Measurements from ENCODE around the gene ZYG11A.

The ZYG11A gene

GRCh38 chr1:52880206-52880605 lies 37.6 kb downstream of the ZYG11A start:
- DNase-seq, result no peak

GRCh38 chr1:52887483-52887882 lies 44.9 kb downstream of the ZYG11A start:
- DNase-seq, result no peak

DNA sequence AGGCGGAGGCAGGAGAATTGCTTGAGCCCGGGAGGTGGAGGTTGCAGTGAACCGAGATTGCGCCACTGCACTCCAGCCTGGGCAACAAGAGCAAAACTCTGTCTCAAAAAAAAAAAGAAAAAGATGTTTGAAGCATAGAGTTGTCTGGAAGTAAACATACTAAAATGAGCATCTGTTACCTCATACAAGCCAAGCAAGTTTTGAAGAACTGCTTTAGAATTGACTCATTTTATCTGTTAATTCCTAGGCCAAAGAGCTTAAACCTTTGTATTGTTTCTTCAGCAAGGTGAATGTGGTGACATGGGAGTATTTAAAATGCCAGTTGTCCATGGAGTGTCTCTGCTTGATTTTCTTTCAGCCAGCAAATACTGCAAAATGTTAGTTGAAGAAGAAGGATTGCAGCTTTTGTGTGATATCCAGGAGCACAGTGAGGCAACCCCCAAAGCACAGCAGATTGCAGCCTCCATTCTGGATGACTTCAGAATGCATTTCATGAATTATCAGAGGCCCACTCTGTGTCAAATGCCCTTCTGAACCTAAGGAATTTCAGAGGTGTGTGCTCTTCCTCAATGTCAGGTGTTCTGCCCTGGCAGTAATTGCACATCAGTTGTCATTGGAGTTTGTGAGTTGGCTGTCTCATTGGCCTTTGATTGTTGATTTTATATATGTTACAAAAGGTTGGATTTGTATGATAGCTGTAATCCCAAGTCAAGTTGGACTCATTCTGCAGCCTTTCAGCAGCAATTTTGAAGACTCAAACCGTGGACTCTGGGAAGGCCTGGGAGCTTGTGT lies 50.1 kb downstream of the ZYG11A start:
- DNase-seq, result no peak

DNA sequence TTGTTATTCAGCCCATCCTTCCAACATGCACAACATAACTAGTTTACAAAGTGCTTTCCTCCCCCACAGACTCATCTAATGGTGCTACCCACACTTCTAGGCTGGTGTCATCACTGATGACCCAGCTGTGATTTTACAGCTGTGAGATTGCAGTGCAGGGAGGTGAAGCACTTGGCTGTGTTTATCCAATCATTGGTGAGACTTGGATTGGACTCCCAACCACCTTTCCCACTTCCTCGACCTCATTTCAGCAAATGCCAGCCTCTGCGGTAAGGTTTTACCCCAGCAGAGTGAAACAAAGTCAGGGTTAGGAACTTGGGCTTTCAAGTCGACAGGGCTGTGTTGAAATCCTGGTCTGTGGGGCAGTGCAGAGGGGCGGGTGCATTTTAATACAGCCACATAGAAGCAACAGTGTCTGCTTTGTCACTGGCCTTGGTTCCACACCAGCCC lies 56.9 kb downstream of the ZYG11A start:
- no peak for DNase-seq

DNA sequence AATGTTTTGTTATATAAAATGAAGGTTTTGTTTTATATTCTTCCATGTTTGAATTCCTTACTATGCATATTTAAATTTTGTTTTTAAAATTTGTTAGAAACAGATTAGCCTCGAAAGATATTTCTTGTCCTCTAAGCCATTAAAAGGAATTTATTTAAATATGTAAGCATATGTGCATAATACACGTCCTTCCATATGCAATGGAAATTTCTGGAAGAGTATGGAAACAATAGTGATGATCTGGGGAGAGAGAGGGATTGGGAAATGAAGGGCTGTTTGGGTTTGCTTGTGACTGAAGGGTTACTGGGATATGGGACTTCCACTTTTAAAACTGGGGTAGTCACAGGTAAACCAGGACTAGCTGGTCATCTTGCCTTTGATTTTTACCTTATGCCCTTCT lies 57.8 kb downstream of the ZYG11A start:
- no peak for DNase-seq

DNA sequence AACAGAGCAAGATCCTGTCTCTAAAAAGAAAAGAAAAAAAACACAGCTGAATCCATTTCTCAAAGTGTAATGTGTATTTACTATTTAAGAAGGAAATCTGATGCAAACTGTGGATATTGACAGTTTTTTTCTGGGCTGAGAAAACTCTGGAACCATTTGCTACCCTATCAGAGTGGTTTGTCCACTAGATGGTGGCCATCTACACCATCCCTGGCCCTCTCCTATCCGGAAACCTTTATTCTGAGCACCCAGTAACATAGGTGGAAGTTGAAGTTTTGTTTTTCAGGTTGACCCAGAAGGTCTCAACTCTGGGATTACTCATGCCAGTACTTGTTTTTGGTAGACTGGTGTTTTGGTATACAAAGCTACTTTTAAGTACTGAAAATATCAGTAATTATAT lies 58.8 kb downstream of the ZYG11A start:
- DNase-seq, result no peak

DNA sequence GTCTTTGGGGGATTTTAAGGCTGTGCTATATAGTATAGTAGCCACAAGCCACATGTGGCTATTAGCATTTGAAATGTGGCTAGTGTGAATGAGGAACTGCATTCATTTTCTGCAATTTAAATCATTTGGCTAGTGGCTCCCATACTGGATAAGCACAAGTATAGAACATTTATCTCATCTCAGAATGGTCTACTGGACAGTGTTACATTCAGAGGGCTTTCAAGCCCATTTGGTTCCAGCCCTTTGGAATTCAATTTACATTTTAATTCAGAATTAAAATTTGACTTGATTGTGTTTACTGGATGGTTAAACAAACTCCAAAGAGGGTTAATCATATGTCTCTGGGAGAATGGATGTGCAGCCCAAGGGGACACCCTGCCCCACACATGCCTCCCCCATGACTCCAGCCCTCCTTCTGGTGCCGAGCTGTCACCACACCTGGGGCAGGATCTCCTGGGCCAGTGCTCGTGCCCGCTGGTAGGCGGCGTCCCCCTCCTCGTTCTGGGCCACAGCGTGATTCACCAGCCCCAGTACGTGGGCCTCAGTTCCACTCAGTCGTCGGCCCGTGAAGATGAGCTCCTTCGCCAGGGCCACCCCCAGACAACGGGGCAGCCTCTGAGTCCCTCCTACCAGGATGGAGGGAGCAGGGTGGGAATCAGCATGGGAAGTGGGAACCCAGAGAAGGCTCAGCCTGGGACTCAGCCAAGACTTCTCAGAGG lies 61.8 kb downstream of the ZYG11A start:
- no peak for DNase-seq

GRCh38 chr1:52904927-52905698 lies 62.6 kb downstream of the ZYG11A start:
- peak; percentile 16 for DNase-seq

- DNase-seq, result no peak
These were observed 63.6 kb downstream of the ZYG11A start for GRCh38 chr1:52906135-52906603.

DNA sequence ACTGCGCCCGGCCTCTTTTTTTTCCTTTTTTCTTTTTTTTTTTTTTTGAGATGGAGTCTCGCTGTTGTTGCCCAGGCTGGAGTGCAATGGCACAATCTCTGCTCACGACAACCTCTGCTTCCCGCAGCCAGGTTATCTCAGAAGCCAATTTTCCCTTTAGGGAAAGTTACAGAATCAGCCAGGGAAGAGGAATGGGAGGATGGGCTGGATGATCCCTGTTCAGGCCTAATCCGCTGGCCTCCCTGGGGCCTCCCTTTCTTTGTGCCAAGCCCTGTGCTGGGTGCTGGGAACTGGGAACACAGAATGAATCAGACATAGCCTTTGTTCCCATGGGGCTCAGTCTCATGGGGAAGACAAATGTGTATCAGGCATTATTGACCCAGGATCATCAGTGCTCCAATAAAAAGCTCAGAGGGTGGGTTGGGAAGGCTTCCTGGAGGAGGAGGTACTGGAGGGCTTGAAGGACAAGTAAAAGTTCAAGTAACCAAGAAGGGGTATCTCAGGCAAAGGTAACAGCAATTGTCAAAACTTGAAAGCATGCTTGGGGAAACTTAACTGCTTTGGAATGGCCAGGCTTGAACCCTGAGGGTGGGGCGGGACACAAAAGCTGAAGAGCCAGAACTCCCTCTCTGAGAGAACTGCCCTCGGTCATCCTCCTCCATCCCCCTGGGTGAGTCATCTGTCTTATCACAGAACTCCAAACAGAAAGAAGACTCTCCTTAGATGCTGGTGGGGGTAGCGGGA lies 64.7 kb downstream of the ZYG11A start:
- no peak for DNase-seq

GRCh38 chr1:52907812-52908153 lies 65.2 kb downstream of the ZYG11A start:
- no peak for DNase-seq

GRCh38 chr1:52911541-52911940 lies 69.0 kb downstream of the ZYG11A start:
- DNase-seq, result no peak

DNA sequence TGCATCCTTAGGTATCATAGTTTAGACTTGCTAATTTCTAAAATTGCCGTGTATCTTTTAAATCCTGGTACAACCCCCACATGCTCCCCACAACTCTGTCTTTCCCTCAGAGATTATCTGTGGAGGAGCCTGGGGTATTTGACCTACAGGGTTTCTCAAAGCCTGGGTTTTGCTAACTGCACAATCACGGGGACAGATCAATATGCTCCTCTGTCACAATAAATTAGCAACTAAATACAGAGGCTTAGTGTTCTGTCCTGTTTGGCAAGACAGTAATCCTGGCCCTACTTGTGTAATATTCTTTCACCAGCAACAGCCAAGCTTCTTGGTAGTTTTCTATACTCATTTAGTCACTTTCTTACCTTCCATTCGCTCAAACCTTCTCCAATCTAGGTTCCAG lies 70.5 kb downstream of the ZYG11A start:
- no peak for DNase-seq

- peak; percentile 10 for DNase-seq
These were observed 71.0 kb downstream of the ZYG11A start for GRCh38 chr1:52913537-52913936.

DNA sequence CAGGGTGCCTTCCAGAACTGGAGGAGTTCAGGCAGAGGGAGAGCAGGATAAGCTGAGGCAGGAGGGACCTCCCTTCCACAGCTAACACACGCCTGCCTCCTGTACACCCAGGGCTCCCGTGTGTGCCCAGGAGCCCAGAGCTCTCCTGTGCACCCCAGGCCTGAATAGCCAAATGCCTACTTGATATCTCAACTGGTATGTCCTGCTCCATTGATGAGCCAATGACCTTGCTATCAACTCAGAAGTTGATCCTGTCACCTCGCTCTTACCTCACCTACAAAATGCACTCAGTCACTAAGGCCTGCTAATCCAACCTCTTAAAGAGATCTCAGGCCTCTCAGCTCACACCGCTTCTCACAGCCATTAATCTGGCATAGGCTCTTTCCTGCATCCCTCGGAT lies 71.9 kb downstream of the ZYG11A start:
- DNase-seq, result no peak

- no peak for DNase-seq
These were observed 72.8 kb downstream of the ZYG11A start for GRCh38 chr1:52915211-52915854.

DNA sequence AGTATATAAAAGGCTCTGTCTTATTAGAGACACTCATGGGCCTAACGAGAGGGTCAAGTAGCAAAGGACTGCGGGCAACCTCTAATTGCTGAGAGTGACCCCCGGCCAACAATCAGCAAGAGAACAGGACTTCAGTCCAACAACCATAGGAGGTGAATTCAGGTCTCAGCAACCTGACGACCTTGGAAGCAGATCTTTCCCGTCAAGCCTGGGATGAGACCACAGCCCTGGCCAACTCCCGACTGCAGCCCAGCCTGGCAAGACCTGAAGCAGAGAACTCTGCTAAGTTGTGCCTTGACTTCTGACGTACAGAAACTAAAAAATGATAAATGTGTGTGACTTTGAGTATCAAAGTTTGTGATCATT lies 73.3 kb downstream of the ZYG11A start:
- no peak for DNase-seq

GRCh38 chr1:52916241-52916975 lies 73.8 kb downstream of the ZYG11A start:
- DNase-seq, result no peak

- DNase-seq, result no peak
These were observed 74.6 kb downstream of the ZYG11A start for GRCh38 chr1:52917156-52917555.

GRCh38 chr1:52917581-52917980 lies 75.0 kb downstream of the ZYG11A start:
- no peak for DNase-seq

GRCh38 chr1:52918201-52918600 lies 75.6 kb downstream of the ZYG11A start:
- no peak for DNase-seq
